ENCODE results near the gene S100A1. TPM values are rescaled to one million over a fixed set of nuclear protein-coding genes. Genes with fewer than 3 reads are reported as not detected.
A peak's percentile ranks its signal among the peaks of the same experiment; 100 is the strongest.
"Not testable (repeated sequence)": the region's sequence is repeated elsewhere in the genome, so short reads cannot be mapped to it uniquely, and the experiment has no call there.

S100A1 gene
- total RNA-seq, 1 experiment from 2014 or later = not detected

DNA sequence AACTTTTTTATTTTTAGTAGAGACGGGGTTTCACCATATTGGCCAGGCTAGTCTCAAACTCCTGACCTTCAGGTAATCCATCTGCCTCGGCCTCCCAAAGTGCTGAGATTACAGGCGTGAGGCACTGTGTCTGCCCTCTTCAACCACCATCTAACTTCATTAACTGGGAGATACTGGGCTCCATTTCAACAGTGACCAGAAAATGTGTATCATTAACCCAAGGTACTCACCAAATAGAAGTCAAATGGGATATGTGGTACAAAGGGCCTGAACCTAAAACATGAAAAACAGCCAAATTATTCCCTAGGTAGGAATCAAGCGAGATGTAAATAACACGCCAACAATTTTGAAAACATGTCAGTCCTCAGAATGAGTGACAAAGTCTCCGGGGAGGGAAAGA, 41.4 kb downstream of the S100A1 start:
- in situ Hi-C loops (cut with HindIII; ENCODE audit: low pct_unique_long_range_greater_than_20kb, low sequenced_read_pairs) = no loop called here
- no peak for DNase-seq (ENCODE audit: low read depth)

DNA sequence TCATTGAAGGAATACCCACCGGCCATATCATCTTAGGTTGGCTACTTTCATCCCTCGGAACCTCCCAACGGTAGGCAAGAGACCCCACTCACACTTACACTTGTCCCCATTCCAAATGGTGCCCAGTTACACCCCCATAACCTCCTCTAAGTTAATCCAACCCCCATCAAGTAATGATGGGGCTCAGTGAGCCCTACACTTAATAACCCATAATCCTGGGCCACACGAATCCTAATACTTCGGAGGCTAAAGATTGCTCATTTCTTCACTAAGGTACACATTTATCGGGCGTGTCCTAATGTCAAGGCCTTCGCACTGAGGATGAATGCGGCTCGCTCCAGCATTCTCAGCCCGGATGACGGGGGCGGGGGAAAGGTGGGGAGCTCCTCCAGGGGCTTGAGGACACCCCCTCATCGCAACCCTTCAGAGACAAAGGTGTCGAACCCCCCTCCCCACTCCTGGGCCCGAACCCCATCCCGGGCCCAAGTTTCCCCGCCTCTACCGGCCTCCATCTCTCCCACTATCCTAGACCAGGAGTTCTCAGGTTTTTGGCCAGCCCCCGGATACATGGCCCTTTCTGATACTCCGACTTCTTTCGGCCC, 42.1 kb downstream of the S100A1 start:
- DNase-seq (ENCODE audit: low read depth) = no peak
- in situ Hi-C loops (cut with HindIII; ENCODE audit: low pct_unique_long_range_greater_than_20kb, low sequenced_read_pairs) = no loop called here

DNA sequence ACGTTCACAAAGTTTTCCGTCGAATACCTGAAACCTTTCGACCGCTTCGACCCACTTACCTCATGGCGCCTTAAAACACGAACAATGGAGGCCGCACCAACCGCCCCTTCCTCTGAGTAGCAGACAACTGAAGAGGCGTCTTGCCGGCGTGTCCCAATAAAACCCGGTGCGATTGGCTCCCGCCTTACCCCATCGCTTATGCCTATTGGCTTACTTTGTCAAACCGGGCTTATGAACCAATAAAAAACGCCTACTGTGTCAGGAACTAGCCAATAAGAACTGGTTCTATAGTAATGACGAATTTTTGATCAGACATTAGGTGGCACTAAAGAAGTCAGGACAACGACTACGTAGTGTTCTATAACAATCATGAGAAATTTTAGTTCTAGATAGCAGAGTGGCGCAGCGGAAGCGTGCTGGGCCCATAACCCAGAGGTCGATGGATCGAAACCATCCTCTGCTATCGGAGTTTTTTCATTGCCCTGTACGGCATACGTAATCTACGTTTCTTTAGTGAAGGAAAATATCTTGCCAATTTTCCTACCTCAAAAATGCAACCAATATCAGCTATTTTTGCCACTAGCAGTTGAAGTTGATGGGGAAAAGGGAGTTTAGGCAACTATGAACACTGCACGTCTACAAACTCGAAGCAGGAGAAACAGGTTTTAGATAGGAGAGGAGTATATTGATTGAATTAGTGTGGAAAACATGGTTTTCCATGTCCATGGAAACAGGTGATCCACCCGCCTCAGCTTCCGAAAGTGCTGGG, 42.8 kb downstream of the S100A1 start, which contains the start of gene ILF2:
TSS of gene ILF2 (minus strand) at position 135 of the 769 bp plus-strand sequence. CDS start at position 64, 71 bp downstream.
- DNase-seq (ENCODE audit: low read depth) = peak; percentile 99
- in situ Hi-C loops (cut with HindIII; ENCODE audit: low pct_unique_long_range_greater_than_20kb, low sequenced_read_pairs) = no loop called here

DNA sequence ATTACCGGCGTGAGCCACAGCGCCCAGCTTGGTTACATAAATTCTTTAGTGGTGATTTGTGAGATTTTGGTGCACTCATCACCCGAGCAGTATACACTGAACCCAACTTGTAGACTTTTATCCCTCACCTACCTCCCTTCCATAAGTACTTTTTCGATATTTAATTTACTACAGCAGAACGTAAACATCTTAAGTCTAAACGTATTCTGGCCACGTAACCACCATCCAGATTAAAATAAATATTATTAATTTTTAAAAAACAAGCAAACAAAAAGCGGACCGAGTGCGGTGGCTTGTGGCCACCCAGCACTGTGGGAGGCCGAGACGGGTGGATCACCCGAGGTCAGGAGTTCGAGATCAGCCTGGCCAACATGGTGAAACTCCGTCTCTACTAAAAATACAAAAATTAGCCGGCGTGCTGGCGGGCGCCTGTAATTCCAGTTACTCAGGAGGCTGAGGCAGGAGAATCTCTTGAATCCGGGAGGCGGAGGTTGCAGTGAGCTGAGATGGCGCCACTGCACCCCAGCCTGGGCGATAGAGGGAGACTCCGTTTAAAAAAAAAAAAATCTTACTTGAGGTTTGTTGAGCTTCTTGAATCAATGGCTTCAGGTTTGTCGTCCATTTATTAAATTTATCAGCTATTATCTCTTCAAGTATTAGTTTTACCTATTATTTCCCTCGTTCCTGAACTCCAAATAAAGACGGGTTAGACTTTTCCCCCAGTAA, 43.6 kb downstream of the S100A1 start:
- in situ Hi-C loops (cut with HindIII; ENCODE audit: low pct_unique_long_range_greater_than_20kb, low sequenced_read_pairs) = not testable (repeated sequence)
- DNase-seq (ENCODE audit: low read depth) = peak; percentile 52

DNA sequence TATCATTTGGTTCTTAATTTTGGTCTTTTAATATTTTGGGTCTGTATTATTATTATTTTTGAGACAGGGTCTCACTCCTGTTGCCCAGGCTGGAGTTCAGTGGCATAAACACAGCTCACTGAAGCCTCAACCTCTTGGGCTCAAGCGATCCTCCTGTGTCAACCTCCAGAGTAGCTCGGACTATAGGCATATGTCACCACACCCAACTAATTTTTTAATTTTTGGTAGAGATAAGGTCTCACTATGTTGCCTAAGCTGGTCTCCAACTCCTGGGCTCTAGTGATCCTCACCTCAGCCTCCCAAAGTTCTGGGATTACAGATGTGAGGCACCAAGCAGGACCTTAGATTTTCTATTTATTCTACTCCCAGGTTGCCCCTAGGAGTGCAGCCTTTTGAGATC, 45.3 kb downstream of the S100A1 start:
- in situ Hi-C loops (cut with HindIII; ENCODE audit: low pct_unique_long_range_greater_than_20kb, low sequenced_read_pairs) = no loop called here
- no peak for DNase-seq (ENCODE audit: low read depth)

DNA sequence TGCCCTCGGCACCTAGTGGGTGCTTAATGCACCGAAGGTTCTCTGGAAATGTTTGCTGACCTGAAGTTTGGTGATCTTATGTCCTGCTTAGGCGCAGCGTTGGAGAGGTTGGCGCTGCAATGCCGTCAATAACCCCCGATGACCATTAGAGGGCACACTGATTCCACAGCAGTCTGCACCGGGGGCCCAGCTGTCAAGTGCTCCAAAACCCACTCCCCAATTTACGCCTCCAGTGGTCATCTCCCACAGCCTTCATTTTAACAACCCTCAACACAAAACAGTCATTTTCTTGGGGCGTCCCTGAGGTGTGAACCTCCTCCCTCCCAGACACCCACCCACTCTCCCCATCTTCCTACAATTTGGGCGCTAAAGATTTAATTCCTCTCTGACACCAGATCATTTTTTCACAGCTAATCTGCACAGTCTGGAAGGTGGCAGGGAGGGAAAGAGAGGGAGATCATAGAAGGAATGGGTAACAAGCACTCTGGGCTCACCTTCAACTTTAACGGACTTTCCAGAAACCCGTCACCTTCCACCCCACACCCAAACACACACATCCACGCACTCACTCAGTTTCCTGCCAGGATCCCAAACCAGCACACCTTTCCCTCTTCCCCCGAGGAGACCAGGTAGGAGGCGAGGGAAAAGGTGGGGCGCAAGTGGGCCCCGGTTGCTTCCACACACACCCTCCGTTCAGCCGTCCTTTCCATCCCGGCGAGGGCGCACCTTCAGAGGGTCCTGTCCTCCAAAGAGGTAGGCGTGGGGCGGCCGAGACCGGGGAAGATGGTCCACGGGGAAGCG, 49.7 kb downstream of the S100A1 start:
- in situ Hi-C loops (cut with HindIII; ENCODE audit: low pct_unique_long_range_greater_than_20kb, low sequenced_read_pairs) = no loop called here
- DNase-seq (ENCODE audit: low read depth) = no peak

DNA sequence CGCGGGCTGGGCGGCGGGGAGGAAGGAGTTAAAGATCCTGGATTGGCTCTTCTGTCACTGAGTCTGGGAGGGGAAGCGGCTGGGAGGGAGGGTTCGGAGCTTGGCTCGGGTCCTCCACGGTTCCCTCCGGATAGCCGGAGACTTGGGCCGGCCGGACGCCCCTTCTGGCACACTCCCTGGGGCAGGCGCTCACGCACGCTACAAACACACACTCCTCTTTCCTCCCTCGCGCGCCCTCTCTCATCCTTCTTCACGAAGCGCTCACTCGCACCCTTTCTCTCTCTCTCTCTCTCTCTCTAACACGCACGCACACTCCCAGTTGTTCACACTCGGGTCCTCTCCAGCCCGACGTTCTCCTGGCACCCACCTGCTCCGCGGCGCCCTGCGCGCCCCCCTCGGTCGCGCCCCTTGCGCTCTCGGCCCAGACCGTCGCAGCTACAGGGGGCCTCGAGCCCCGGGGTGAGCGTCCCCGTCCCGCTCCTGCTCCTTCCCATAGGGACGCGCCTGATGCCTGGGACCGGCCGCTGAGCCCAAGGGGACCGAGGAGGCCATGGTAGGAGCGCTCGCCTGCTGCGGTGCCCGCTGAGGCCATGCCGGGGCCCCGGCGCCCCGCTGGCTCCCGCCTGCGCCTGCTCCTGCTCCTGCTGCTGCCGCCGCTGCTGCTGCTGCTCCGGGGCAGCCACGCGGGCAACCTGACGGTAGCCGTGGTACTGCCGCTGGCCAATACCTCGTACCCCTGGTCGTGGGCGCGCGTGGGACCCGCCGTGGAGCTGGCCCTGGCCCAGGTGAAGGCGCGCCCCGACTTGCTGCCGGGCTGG, 50.5 kb downstream of the S100A1 start, which contains the start of gene NPR1:
TSS of gene NPR1 (plus strand) at position 170 of the 818 bp plus-strand sequence. CDS start at position 591, 421 bp downstream.
- no peak for DNase-seq (ENCODE audit: low read depth)
- in situ Hi-C loops (cut with HindIII; ENCODE audit: low pct_unique_long_range_greater_than_20kb, low sequenced_read_pairs) = no loop called here

DNA sequence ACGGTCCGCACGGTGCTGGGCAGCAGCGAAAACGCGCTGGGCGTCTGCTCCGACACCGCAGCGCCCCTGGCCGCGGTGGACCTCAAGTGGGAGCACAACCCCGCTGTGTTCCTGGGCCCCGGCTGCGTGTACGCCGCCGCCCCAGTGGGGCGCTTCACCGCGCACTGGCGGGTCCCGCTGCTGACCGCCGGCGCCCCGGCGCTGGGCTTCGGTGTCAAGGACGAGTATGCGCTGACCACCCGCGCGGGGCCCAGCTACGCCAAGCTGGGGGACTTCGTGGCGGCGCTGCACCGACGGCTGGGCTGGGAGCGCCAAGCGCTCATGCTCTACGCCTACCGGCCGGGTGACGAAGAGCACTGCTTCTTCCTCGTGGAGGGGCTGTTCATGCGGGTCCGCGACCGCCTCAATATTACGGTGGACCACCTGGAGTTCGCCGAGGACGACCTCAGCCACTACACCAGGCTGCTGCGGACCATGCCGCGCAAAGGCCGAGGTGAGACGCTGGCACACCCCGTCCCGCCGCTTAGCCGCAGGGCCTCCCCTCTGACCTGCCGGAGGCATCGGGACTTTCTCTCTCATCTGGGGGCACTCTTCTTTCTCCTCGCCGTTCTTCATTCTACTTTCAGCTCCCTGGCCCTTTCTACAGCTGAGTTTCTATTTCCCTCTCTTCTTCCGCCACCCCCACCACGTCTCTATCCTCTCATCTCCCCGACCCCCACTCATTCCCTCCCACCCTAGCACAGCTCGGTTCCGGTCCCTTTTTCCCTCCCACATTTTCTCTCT, 51.3 kb downstream of the S100A1 start:
- no peak for DNase-seq (ENCODE audit: low read depth)
- in situ Hi-C loops (cut with HindIII; ENCODE audit: low pct_unique_long_range_greater_than_20kb, low sequenced_read_pairs) = no loop called here

DNA sequence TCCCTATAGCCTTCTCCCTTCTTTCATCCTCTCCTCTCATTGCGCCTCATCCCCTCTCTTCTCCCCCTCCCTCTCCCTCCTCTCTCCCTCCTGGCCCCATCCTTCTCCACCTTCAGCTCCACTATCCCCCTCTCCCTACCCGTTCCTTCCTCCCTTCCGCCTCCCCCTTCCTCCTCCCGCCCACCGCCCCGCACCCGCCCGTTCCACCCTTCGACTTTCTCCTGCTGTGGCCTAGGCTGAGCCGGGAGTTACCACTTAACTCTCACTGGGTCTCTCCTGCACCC, 51.8 kb downstream of the S100A1 start:
- in situ Hi-C loops (cut with HindIII; ENCODE audit: low pct_unique_long_range_greater_than_20kb, low sequenced_read_pairs) = no loop called here
- DNase-seq (ENCODE audit: low read depth) = no peak

Other genes with a start within 250 kb of the S100A1 start
- not detected in 2 replicates for gene S100A8, start 237.4 kb upstream of the S100A1 start, total RNA-seq (2014; rRNA removed; shearing (Covaris generic); ENCODE audit: low replicate concordance)
- gene S100A7A, start 211.9 kb upstream of the S100A1 start, total RNA-seq (2014; rRNA removed; shearing (Covaris generic); ENCODE audit: low replicate concordance) = not detected in 2 replicates
- gene S100A7, start 167.8 kb upstream of the S100A1 start, total RNA-seq (2014; rRNA removed; shearing (Covaris generic); ENCODE audit: low replicate concordance) = not detected in 2 replicates
- 1,350 and 1,721 TPM in 2 replicates for gene S100A6, start 92.4 kb upstream of the S100A1 start, total RNA-seq (2014; rRNA removed; shearing (Covaris generic); ENCODE audit: low replicate concordance)
- not detected in 2 replicates for gene S100A5, start 87.5 kb upstream of the S100A1 start, total RNA-seq (2014; rRNA removed; shearing (Covaris generic); ENCODE audit: low replicate concordance)
- gene S100A4, start 82.6 kb upstream of the S100A1 start, total RNA-seq (2014; rRNA removed; shearing (Covaris generic); ENCODE audit: low replicate concordance) = 40.4 and 54.7 TPM in 2 replicates
- not detected in 2 replicates for gene S100A3, start 79.2 kb upstream of the S100A1 start, total RNA-seq (2014; rRNA removed; shearing (Covaris generic); ENCODE audit: low replicate concordance)
- 10.0 and 24.4 TPM in 2 replicates for gene S100A2, start 62.6 kb upstream of the S100A1 start, total RNA-seq (2014; rRNA removed; shearing (Covaris generic); ENCODE audit: low replicate concordance)
- 310 and 401 TPM in 2 replicates for gene S100A16, start 15.3 kb upstream of the S100A1 start, total RNA-seq (2014; rRNA removed; shearing (Covaris generic); ENCODE audit: low replicate concordance)
- not detected in 2 replicates for gene S100A14, start 12.1 kb upstream of the S100A1 start, total RNA-seq (2014; rRNA removed; shearing (Covaris generic); ENCODE audit: low replicate concordance)
- 155 and 171 TPM in 2 replicates for gene S100A13, start 929 bp upstream of the S100A1 start, total RNA-seq (2014; rRNA removed; shearing (Covaris generic); ENCODE audit: low replicate concordance)
- 34.6 and 42.0 TPM in 2 replicates for gene CHTOP, start 5.6 kb downstream of the S100A1 start, total RNA-seq (2014; rRNA removed; shearing (Covaris generic); ENCODE audit: low replicate concordance)
- gene SNAPIN, start 30.3 kb downstream of the S100A1 start, total RNA-seq (2014; rRNA removed; shearing (Covaris generic); ENCODE audit: low replicate concordance) = 76.2 and 78.5 TPM in 2 replicates
- gene ILF2, start 42.6 kb downstream of the S100A1 start, total RNA-seq (2014; rRNA removed; shearing (Covaris generic); ENCODE audit: low replicate concordance) = 271 and 308 TPM in 2 replicates
- 0.41 TPM in 1 of 2 replicates, not detected in the other for gene NPR1, start 50.3 kb downstream of the S100A1 start, total RNA-seq (2014; rRNA removed; shearing (Covaris generic); ENCODE audit: low replicate concordance)
- gene INTS3, start 99.6 kb downstream of the S100A1 start, total RNA-seq (2014; rRNA removed; shearing (Covaris generic); ENCODE audit: low replicate concordance) = 19.9 and 23.1 TPM in 2 replicates
- 34.8 and 43.2 TPM in 2 replicates for gene SLC27A3, start 147.0 kb downstream of the S100A1 start, total RNA-seq (2014; rRNA removed; shearing (Covaris generic); ENCODE audit: low replicate concordance)

Measured in Caki2 (cell line).